ENCODE measurements around the gene STOX2.

STOX2 gene

GRCh38 chr4:183898456-183898855, 6.7 kb upstream of the STOX2 start:
- TF ChIP-seq CTCF (conservative IDR thresholded peaks at IDR 0.05) (no peak), ZFX (IDR thresholded peaks at IDR 0.05) (no peak)
- H3K27ac ChIP-seq, result no peak overlapping the region

GRCh38 chr4:183903021-183903760, 1.9 kb upstream of the STOX2 start:
- TF ChIP-seq CTCF (conservative IDR thresholded peaks at IDR 0.05) (no peak), ZFX (IDR thresholded peaks at IDR 0.05) (no peak)
- no peak overlapping the region for H3K27ac ChIP-seq

GRCh38 chr4:183905593-183906488, 734 bp downstream of the STOX2 start:
- TF ChIP-seq ZFX (IDR thresholded peaks at IDR 0.05) (no peak), CTCF (conservative IDR thresholded peaks at IDR 0.05) (no peak)
- peak overlapping the region; percentile 68 for H3K27ac ChIP-seq

- H3K27ac ChIP-seq, result peak overlapping the region; percentile 68; the same call in 1 of the 2 replicates
Measured at GRCh38 chr4:183906489-183906738, 1.3 kb downstream of the STOX2 start.

GRCh38 chr4:183906739-183907651, 1.9 kb downstream of the STOX2 start:
- no peak overlapping the region; the same call in 1 of the 2 replicates for H3K27ac ChIP-seq
- no peak for TF ChIP-seq ZFX (IDR thresholded peaks at IDR 0.05)
- TF ChIP-seq CTCF (conservative IDR thresholded peaks at IDR 0.05), result no peak

More at GRCh38 chr4:183906489-183906738, 1.3 kb downstream of the STOX2 start:
- no peak for TF ChIP-seq ZFX (IDR thresholded peaks at IDR 0.05)
- no peak for TF ChIP-seq CTCF (conservative IDR thresholded peaks at IDR 0.05)

GRCh38 chr4:183907871-183908683, 3.0 kb downstream of the STOX2 start:
- TF ChIP-seq ZFX (IDR thresholded peaks at IDR 0.05) (no peak), CTCF (conservative IDR thresholded peaks at IDR 0.05) (no peak)
- H3K27ac ChIP-seq, result no peak overlapping the region

Measured in C4-2B (cell line).